Spleen (tissue), 7 donors: Measurements from ENCODE around the gene RABGGTA.

Source experiments
- CTCF ChIP-seq, 11 experiments: fragments of 200-600 bp in 7 of 11; fragments of 450-650 bp in 4 of 11; sonication (generic) in 4 of 11; IDR thresholded peaks in 8 of 11; conservative IDR thresholded peaks in 3 of 11; 1 replicate in 7 of 11; 2 replicates in 4 of 11; pipeline versions ENCODE4 v1.4.0 to v1.8.0; 2016 to 2021; ENCODE audit warnings: antibody characterized with exemption in 11 of 11, inconsistent platforms in 4 of 11, mild to moderate bottlenecking in 1 of 11
- POLR2A ChIP-seq, 3 donors: fragments of 450-650 bp; IDR thresholded peaks; one replicate each; pipeline ENCODE4 v1.5.1; 2017; ENCODE audit warnings: antibody characterized with exemption in 3 of 3, mild to moderate bottlenecking in 1 of 3
- POLR2AphosphoS5 ChIP-seq, 3 donors: sonication (generic); formaldehyde crosslinking; IDR thresholded peaks; one replicate each; pipeline ENCODE4 v1.5.1; 2017; ENCODE audit warnings: antibody characterized with exemption in 3 of 3
- donor health status: DM: no; HTN: no; CAD: no; lungs with moderate emphysema.
- donor health status: DM: no; HTN: no; CAD: no.
- donor health status: DM: no; HTN: no; CAD: no.

- TF ChIP-seq POLR2A (IDR thresholded peaks at IDR 0.05), result no peak
- TF ChIP-seq CTCF (IDR thresholded peaks at IDR 0.05 in 8 of 11, conservative IDR thresholded peaks at IDR 0.05 in 3 of 11), result no peak
- TF ChIP-seq POLR2AphosphoS5 (IDR thresholded peaks at IDR 0.05), result no peak
Measured at GRCh38 chr14:24261969-24262327, 9.4 kb downstream of the RABGGTA start.
